Stimulated activated CD4-positive, alpha-beta T cell treated with anti-CD3 and anti-CD28 coated beads, Interleukin-12 subunit alpha, Interleukin-12 subunit beta, amount 100 ng/mL, for 24 hours (primary cell): Measurements from ENCODE around the gene SHC4.
A peak's percentile ranks its signal among the peaks of the same experiment; 100 is the strongest.
"Not testable (repeated sequence)": the region's sequence is repeated elsewhere in the genome, so short reads cannot be mapped to it uniquely, and the experiment has no call there.

Experiments used
- DNase-seq, 2 experiments: peaks; one replicate each; pipeline ENCODE4 v3.0.0-alpha.2; 2020; ENCODE audit warnings: low read depth in 2 of 2

Gene SHC4

DNA sequence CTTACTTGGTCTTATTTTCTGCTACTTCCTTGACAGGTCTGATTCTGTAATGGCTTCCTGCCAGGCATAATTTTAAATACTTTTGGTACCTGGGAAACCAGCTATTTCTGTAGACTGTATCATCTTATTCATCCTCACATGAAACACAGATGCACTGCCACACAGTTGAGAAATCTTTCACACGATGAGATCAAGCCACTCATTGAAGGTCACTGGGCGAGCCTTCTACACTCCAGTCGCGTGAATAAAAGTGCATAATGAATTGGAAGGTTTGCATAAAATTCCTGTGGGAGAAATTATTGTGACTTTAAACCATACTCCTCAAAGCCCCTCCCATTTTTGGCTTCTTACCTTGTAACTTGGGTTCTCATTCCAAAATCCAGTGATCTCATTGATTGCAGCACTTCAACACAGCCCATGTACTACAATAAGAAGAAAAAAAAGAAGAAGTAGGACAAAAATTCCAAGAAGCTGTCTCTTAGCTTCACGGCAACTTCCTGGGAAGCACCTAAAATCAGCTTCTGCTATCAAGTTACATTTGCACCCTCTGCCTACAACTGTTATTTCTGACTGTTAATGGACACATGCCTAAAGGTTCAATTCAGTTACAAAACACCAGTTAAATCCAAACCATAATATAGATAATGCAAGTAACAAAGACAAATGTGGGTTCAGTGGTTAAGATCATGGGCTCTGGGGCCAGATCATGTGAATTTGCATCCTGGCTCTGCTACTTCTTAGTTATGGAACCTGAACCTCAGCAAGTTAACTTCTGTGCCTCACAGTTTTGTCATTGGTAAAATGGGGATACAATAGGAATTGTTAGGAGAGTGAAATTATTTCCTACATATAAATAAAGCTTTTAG is 39.0 kb downstream of the SHC4 start:
- no peak for DNase-seq

DNA sequence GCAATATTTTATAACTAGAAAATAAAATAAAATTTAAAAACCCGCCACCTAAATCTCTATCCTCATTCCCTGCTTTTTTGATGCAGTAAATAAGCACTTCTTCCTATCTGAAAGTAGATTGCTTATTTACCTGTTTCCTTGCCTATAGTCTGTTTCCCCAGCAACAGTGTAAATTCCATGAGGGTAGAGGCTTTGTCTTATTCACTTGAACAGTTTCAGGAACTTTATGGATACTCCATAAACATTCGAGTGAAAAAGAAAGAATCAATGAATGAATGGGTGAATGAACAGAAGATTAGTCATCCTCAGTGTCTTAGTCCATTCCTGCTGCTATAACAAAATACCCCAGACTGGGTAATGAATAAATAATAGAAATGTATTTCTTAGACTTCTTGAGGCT is 41.7 kb downstream of the SHC4 start:
- DNase-seq: no peak

DNA sequence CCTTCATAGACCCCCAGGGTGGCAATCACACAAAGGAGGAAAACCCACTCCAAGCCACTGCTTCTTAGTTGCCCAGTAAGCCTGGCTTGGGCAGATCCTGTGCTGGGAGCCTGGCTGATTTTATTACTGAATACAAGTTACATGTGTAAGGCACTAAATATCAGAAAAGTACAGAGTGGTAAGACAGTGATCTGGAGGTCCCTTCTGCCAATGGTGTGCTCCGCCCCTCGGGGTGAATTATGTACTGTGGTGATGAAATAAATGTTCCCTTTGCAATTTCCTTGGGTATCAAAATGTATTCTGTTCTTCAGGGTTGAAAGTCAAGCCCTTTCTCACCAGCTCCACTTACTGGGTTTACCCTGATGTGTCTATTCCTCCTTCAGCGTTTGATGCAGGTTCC is 47.0 kb downstream of the SHC4 start:
- DNase-seq: no peak

DNA sequence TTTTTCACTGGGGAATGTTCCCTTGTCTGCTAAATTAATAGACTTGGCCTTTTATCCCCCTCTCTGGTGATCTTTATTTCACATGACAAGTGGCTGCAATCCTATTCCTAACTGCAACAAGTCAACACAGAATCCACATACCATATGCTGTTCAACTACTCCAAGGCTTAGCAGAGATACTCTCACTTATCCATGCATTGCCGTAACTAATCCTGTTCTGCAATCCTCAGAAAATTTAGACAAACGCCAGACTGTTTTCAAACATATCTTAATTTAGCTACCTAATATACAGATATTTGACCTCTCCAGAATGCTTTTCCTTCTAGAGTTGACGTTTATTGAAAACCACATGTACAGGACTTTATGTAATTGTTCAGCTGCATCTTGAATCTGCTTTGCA is 47.9 kb downstream of the SHC4 start:
- no peak for DNase-seq

DNA sequence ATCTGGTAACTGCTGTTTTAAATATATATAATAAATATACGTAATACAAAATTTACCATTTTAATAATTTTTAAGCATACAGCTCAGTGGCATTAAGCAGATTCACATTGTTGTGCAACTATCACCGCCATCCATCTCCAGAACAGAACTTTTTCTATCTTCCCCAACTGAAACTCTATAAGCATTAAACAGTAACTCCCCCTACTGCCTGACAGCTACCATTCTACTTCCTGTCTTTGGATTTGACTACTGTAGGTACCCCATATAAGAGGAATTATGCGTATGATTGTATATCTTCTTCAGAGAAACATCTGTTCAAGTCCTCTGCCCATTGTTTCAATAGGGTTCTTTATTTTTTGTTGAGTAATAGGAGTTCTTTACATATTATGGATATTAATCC is 49.0 kb downstream of the SHC4 start:
- no peak for DNase-seq

DNA sequence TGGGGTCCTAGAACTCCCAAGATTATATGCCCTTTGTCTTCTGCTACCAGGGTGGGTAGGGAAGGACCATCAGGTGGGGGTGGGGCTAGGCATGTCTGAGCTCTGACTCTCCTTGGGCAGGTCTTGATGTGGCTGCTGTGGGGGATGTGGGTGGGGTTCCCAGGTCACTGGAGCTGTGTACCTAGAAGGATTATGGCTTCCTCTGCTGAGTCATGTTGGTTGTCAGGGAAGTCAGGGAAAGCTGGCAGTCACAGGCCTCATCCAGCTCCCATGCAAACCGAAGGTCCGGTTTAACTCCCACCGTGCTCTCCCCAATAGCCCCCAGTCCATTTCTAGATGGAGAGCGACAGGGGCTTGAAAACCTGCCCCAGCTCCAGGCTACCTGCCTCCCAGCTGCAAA is 50.6 kb downstream of the SHC4 start:
- DNase-seq: no peak

DNA sequence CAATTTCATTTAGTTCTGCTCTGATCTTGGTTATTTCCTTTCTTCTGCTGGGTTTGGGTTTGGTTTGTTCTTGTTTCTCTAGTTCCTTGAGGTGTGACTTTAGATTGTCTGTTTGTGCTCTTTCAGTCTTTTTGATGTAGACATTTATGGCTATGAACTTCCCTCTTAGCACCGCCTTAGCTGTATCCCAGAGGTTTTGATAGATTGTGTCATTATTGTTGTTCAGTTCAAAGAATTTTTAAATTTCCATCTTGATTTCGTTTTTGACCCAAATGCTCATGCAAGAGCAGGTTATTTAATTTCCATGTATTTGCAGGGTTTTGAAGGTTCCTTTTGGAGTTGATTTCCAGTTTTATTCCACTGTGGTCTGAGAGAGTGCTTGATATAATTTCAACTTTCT is 53.2 kb downstream of the SHC4 start:
- not testable (repeated sequence) for DNase-seq

DNA sequence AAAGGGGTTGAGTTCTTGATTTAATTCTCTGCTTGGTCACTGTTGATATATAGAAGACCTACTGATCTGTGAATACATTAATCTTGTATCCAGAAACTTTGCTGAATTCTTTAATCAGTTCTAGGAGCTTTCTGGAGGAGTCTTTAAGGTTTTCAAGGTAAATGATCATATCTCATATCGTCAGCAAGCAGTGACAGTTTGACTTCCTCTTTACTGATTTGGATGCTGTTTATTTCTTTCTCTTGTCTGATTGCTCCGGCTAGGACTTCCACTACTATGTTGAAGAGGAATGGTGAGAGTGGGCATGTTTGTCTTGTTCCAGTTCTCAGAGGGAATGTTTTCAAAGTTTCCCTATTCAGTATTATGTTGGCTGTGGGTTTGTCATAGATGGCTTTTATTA is 54.4 kb downstream of the SHC4 start:
- DNase-seq: not testable (repeated sequence)

DNA sequence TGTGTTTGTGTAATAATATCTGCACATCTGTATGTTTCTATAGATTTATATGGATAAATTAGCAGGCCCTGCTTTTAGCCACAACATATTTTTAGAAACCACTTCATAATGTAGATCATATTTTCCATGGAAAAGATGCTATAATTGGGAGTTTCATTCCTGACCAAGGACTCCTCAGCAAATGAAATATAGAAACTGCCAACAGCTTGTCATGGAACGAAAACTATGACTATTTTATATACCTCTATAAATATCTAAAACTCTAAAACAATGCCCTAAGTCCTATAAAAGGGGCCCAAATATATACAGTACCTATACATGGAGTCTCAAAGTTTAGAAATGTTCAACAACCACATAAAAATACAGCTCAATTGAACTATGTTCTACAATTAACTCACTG is 57.9 kb downstream of the SHC4 start:
- no peak for DNase-seq

DNA sequence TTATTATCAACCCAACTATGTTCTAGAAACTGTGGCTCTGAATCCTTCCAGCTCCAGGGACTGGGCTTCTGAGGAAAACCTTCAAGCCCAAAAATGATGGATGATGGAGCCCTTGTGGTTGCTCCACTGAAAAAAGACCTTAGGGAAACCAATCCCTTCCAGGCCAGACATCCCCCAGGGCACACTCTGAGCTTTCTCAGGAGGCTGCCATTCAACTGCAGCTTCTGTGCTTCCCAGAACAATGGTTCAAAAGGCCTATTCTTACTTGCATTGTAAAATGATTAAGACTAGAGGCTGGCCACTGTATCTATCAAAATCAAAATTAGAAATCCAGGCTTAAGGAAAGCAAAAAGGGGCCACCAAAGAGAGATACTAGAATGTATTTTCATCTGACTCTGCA is 58.5 kb downstream of the SHC4 start:
- no peak for DNase-seq

DNA sequence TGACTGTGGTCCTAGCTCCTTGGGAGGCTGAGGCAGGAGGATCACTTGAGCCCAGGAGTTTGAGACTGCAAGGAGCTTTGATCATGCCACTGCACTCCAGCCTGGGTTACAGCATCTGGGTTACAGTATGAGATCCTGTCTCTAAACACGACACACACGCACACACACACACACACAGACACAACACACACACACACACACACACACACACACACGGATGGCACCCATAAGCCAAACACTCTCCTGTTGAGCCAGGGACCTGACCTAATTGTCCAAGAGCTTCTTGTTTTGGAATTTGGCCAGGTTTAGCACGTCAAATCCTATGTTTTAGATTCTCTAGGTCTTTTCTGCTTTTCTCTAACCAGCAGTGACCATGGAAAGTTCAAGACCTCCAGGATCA is 59.0 kb downstream of the SHC4 start:
- DNase-seq: no peak

DNA sequence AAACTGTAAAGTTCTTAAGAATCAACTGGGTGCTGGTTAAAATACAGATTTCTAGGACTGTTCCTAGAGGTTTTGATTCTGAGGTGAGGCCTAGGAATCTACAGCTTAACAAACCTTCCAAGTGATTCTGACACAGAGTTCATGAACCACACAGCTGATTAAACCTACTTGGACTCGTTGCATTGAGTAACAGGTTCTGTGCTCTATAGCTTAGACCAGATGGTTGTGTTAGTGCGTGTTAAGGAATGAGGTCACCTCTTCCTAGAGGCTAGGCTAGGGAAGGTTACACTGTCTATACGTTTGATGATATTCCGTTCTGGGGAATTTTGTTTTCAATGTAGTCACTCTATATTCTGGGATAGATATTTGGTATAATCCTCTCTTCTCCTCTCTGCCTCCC is 63.9 kb downstream of the SHC4 start:
- DNase-seq: no peak

DNA sequence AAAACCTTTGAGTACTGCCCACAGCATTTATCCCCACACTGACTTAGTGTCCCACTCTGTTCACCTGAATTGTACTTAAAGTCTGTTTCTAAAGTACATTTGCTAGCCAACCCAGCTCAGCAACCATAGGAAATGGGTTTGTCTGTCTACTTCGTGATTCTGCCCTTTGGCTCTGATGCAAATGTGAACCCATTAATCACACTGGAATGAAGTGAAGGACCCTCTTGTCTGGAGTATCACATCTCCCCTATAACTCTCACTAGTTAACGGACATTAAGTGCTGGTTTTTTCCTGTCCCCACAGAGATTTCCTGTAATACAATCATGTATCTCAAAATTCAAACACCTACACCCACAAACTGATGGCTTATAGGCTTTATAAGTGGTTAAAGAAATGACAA is 65.3 kb downstream of the SHC4 start:
- no peak for DNase-seq

DNA sequence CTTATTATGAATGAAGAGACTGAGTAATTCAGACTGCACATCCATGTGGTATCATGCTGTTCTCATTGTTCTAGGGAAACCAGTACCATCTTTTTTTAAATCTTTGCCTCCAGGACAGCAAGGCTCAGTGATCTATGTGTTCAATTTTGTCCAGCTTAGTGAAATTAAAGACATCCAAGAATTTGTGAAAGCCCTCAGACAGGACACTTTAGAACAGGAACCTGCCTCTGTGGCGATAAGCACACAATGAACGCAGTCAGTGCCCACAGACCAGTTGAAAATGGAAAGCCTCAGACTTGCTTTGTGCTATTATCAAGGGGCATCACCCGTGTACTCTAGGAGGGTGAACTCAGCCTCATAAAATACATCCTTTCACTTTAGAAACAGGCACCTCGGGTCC is 65.7 kb downstream of the SHC4 start:
- no peak for DNase-seq

DNA sequence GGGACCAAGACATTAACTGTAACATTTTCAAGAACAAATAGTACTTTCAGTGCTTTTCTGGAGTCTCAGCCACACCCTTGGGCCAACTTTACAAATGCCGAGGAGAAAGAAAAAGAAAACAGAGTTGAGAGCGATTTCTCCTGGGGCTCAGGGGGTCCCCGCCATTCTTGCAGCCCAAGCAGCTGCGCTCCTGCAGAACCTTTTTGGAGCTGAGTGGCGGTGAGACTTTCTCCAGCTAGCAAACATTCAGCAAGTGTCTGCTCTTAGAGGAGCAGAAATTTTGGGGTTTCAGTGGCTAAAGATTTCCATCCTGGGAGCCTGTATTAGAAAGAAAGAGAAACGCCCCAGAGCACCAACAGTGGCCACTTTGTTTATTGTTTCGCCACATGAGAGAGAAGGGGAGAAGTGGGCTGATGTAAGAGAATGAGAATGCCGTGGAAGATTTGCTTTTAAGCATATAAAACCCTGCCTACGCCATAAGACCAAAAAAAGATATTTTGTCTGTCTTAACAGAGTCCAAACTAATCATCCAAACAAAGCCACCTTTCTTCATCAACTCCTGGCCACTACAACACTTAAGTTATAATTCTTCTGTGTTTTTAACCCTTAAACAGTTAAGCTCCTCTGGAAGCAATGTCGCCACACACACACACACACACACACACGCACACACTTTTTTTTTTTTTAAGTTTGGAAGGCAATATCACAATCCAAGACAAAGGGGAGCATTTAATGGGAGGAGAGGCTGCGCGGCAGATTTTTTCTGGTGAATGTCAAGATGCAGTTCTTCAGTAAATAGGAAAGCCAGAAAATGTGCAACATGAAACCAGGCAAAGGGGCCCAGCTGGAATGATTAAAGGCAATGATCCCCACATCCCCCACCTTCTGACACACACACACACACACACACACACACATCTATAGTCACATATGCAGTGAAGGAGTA is 66.6 kb downstream of the SHC4 start:
- DNase-seq: no peak

DNA sequence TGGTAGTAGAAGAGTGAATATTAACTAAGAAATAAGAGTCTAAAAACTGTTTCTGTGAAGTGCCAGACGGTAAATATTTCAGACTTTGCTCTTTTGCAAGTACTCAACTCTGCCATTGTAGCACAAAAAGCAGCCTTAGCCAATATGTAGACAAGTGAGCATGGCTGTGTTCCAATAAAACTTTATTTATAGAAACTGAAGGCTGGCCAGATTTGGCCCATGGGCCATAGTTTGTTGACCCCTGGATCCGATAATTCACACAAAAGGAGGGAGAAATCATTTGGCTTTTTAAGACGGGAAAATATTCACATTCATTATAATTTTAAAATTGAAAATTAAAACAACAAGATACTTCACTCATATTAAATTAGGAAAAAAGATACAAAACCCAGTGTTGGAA is 70.4 kb downstream of the SHC4 start:
- DNase-seq: no peak

DNA sequence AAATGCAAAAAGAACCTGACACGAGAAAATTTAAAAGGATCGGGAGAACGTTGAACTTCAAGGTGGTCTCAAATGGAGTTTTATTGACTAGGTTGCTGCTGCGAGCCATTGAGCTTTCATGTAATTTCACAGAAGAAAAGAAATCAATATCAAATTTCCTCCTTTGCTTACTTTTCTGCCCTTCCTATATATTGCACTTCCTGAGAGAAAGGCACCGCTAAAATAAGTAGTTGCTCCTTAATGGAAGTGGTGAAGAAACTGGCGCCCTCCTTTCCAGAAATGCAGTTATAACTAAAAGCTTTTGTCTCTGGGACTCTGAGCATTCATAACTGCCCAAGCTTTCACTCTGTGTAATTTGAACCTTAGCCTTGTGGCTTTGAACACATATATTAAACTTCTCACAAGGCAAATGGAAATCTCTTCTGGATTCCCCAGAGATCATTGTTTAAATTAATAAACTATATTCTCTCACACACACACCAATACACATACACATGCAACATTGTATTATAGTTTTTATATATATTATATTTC is 72.4 kb downstream of the SHC4 start:
- DNase-seq: no peak

DNA sequence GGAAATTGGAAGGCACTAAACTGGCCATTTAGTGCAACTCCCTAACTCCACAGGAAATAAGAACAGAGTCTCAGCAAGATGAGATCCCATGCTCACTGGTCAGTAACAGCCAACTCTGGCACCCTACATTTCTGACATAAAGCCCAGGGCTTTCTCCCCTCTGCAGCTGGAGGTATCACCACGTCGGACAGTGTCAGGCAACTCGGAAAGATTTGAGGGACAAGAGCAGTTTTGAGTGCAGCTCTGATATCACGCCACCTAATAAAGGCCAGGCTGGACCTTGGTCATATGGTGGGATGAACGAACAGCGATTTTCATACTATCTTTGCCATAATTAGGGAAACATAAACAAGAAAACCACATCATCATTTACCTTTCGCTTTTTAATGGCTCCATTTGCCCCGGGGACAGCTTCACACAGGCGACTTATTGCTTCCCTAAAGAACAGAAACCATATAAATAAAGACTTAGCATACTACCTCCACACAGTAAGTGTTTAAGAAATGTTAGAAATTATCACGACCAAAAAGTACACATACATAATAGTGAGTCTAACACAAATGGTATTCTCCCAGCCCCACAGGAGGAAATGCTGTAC is 73.2 kb downstream of the SHC4 start:
- no peak for DNase-seq

DNA sequence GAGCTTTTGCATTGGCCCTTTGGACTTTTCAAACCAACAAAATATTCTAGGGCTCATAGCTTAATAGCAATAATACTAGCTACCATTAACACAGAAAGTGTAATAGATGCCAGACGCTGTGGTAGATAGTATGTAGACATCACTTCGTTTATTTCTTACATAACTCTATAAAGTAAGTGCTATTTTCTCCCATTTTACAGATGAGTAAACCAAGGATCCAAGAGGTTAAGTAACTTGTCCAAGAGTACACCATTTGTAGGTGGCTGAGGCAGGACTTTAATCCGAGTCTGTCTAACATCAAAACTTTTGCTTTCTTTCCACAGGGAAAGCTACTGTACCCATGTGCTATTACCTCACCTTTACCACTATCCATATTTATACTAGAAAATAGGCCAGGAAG is 73.8 kb downstream of the SHC4 start:
- no peak for DNase-seq

DNA sequence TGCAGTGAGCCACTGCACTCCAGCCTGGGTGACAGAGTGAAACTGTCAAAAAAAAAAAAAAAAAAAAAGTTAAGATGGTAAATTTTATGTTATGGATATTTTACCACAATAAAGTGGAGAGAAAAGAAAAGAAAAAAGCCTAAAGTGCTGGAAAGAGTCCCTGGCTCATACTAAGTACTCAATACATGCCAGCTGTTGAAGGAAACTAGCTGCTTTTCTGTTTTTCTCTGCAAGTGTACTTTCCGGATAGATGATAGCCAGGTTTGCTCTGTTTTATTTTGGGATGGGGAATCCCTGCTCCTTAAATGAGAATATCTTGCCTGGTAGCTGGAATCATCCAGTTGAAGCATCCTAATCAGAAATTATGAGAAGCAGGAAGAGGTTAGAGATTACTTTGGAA is 74.9 kb downstream of the SHC4 start:
- no peak for DNase-seq

DNA sequence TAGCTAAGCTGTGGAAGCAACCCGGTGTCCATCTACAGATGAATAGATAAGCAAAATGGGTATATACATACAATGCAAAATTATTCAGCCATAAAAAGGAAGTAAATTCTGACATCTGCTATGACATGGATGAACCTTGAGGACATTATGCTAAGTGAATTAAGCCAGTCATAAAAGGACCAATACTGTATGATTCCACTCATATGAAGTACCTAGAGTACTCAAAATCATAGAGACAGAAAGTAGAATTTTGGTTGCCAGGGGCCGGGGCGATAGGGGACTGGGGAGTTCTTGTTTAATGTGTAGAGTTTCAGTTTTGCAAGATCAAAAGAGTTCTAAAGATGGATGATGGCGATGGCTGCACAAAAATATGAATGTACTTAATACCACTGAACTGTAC is 75.5 kb downstream of the SHC4 start:
- DNase-seq: peak in 1 of 2 experiments; percentile 6

DNA sequence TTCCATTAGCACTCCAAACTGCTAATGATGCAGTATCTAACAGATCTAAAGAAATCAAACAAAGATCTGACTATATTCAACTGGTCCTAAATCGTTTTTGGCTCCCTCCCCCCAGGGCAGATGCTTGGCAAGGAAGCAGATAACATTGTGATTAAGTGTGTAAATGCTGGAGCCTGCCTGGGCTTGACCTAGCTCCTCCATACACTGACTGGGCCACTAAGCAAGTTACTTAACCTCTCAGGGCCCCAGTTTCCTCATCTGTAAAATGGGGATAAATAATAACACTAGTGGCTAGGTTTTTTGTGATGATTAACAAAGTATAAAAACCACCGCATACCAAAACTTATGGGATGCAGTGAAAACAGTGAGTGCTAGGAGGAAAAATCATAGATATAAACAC is 76.6 kb downstream of the SHC4 start:
- no peak for DNase-seq
